Upper lobe of left lung (tissue), 4 donors: Measurements from ENCODE around the gene G2E3.

ENCODE experiments used
- CTCF ChIP-seq, 6 experiments: fragments of 450-650 bp in 4 of 6; fragments of 200-600 bp in 2 of 6; sonication (generic) in 2 of 6; IDR thresholded peaks; one replicate each; pipeline ENCODE4 v1.5.1; 2016 to 2019; ENCODE audit warnings: antibody characterized with exemption in 6 of 6
- POLR2AphosphoS5 ChIP-seq, 2 donors: sonication (generic); formaldehyde crosslinking; IDR thresholded peaks; one replicate each; pipeline ENCODE4 v1.5.1; 2017; ENCODE audit warnings: antibody characterized with exemption in 2 of 2

- TF ChIP-seq CTCF (IDR thresholded peaks at IDR 0.05) (no peak), POLR2AphosphoS5 (IDR thresholded peaks at IDR 0.05) (no peak)
These were observed 39.9 kb upstream of the G2E3 start for GRCh38 chr14:30518867-30519560.
